ENCODE data around the gene CLEC16A. TPM values are rescaled to one million over a fixed set of nuclear protein-coding genes. Genes with fewer than 3 reads are reported as not detected.

Gene CLEC16A
- total and polyA plus RNA-seq, 8 donors = 17.6 to 38.6 (median 21.6) TPM

- intact Hi-C loops (cut with DNase I) = no loop called here
Observed at GRCh38 chr16:11095935-11096334, 151.6 kb downstream of the CLEC16A start.

GRCh38 chr16:11097094-11097786 lies 152.9 kb downstream of the CLEC16A start:
- intact Hi-C loops (cut with DNase I) = no loop called here
- ATAC-seq = no peak
- H3K27me3 ChIP-seq = no peaks in the 10 kb centered on the region
- H3K4me1 ChIP-seq = peaks cover 17 to 25% of the 10 kb centered on the region in 2 donors
- H3K27ac ChIP-seq = no peak overlapping the region
- H3K9me3 ChIP-seq = no peaks in the 10 kb centered on the region
- peaks cover 0 to 18% of the 10 kb centered on the region in 2 donors for H3K36me3 ChIP-seq
- TF ChIP-seq CTCF (IDR thresholded peaks at IDR 0.05) = no peak
- no peak for DNase-seq
- no peak overlapping the region for H3K4me3 ChIP-seq

More at GRCh38 chr16:11095935-11096334, 151.6 kb downstream of the CLEC16A start:
- Histone ChIP-seq H3K36me3 (peaks cover 0 to 25% of the 10 kb centered on the region in 2 donors), H3K4me3 (no peak overlapping the region), H3K4me1 (peaks cover 13 to 25% of the 10 kb centered on the region in 2 donors), H3K27ac (no peak overlapping the region), H3K27me3 (no peaks in the 10 kb centered on the region), H3K9me3 (no peaks in the 10 kb centered on the region)
- TF ChIP-seq CTCF (IDR thresholded peaks at IDR 0.05) = no peak
- DNase-seq = no peak
- ATAC-seq = no peak

- no peak for TF ChIP-seq CTCF (IDR thresholded peaks at IDR 0.05)
- intact Hi-C loops (cut with DNase I) = no loop called here
- no peak overlapping the region for H3K27ac ChIP-seq
- H3K27me3 ChIP-seq = no peaks in the 10 kb centered on the region
- H3K4me1 ChIP-seq = peaks cover 22 to 25% of the 10 kb centered on the region in 2 donors
- ATAC-seq (no peak), DNase-seq (no peak)
- no peaks in the 10 kb centered on the region for H3K9me3 ChIP-seq
- no peak overlapping the region for H3K4me3 ChIP-seq
- H3K36me3 ChIP-seq = peaks cover 0 to 18% of the 10 kb centered on the region in 2 donors
Observed at GRCh38 chr16:11097787-11098167, 153.4 kb downstream of the CLEC16A start.

- H3K36me3 ChIP-seq = peaks cover 0 to 18% of the 10 kb centered on the region in 2 donors
- no peaks in the 10 kb centered on the region for H3K27me3 ChIP-seq
- TF ChIP-seq CTCF (IDR thresholded peaks at IDR 0.05) = no peak
- H3K9me3 ChIP-seq = no peaks in the 10 kb centered on the region
- no peak overlapping the region for H3K27ac ChIP-seq
- intact Hi-C loops (cut with DNase I) = no loop called here
- no peak overlapping the region for H3K4me3 ChIP-seq
- H3K4me1 ChIP-seq = peaks cover 17 to 21% of the 10 kb centered on the region in 2 donors
- DNase-seq (no peak), ATAC-seq (no peak)
Observed at GRCh38 chr16:11098601-11099390, 154.4 kb downstream of the CLEC16A start.

GRCh38 chr16:11099672-11100205 lies 155.4 kb downstream of the CLEC16A start:
- peak overlapping the region; percentile 41 to 42 for H3K27ac ChIP-seq
- H3K27me3 ChIP-seq = no peaks in the 10 kb centered on the region
- H3K9me3 ChIP-seq = no peaks in the 10 kb centered on the region
- DNase-seq (no peak), ATAC-seq (no peak)
- H3K4me1 ChIP-seq = peaks cover 18 to 21% of the 10 kb centered on the region in 2 donors
- no peak for TF ChIP-seq CTCF (IDR thresholded peaks at IDR 0.05)
- peaks cover 0 to 18% of the 10 kb centered on the region in 2 donors for H3K36me3 ChIP-seq
- no peak overlapping the region for H3K4me3 ChIP-seq
- intact Hi-C loops (cut with DNase I) = no loop called here
